SK-N-MC (cell line): ENCODE data around the gene CHD3.
A peak's percentile ranks its signal among the peaks of the same experiment; 100 is the strongest.

Source experiments
- DNase-seq: peaks from one replicate; pipeline ENCODE4 v3.0.0-alpha.2; 2011; ENCODE audit warnings: low read depth, low spot score
- H3K27ac ChIP-seq: fragments of 200-600 bp; sonication (generic); 2 replicates; pipeline ENCODE4 v1.5.1; 2016; ENCODE audit warnings: mixed run types
- H3K36me3 ChIP-seq: fragments of 200-600 bp; sonication (generic); 2 replicates; pipeline ENCODE4 v1.6.1; 2017; ENCODE audit warnings: antibody characterized with exemption, low read length, mixed read lengths; ENCODE audit not compliant: insufficient read depth
- H3K4me3 ChIP-seq: fragments of 200-600 bp; sonication (generic); 2 replicates; pipeline ENCODE4 v1.5.1; 2016
- H3K9ac ChIP-seq: fragments of 200-600 bp; sonication (generic); 2 replicates; pipeline ENCODE4 v1.8.0; 2017; ENCODE audit warnings: mixed run types, mixed read lengths; ENCODE audit not compliant: insufficient read length
- H3K9me3 ChIP-seq: fragments of 200-600 bp; sonication (generic); 2 replicates; pipeline ENCODE4 v1.6.1; 2017; ENCODE audit warnings: low read depth, mild to moderate bottlenecking, antibody characterized with exemption, low read length, moderate library complexity, mixed read lengths
- EZH2 ChIP-seq: fragments of 200-600 bp; sonication (generic); IDR thresholded peaks from one replicate; pipeline ENCODE4 v1.6.1; 2017; ENCODE audit warnings: antibody characterized with exemption
- FOXP2 ChIP-seq: optimal IDR thresholded peaks from 2 replicates; pipeline ENCODE3; 2011; ENCODE audit warnings: mild to moderate bottlenecking, moderate library complexity; ENCODE audit not compliant: insufficient read depth; ENCODE audit errors: extremely low read length, control extremely low read depth
- POLR2AphosphoS5 ChIP-seq: IDR thresholded peaks from 2 replicates; pipeline ENCODE4 v1.6.1; 2012; ENCODE audit warnings: mild to moderate bottlenecking, low read depth, low read length, borderline replicate concordance

The CHD3 gene

GRCh38 chr17:7888184-7888920 lies at the start of gene CHD3:
CHD3 (plus strand) TSS chr17:7888789; CDS start chr17:7889001, 212 bp downstream.
- Histone ChIP-seq H3K36me3 (peaks cover 37% of the 10 kb centered on the region), H3K4me3 (peak within 1 kb of the TSS; percentile 88), H3K9ac (peak within 1 kb of the TSS; percentile 84), H3K9me3 (no peaks in the 10 kb centered on the region), H3K27ac (peak within 1 kb of the TSS; percentile 95)
- no peak for DNase-seq
- TF ChIP-seq POLR2AphosphoS5 (no peak), FOXP2 (no peak)

DNA sequence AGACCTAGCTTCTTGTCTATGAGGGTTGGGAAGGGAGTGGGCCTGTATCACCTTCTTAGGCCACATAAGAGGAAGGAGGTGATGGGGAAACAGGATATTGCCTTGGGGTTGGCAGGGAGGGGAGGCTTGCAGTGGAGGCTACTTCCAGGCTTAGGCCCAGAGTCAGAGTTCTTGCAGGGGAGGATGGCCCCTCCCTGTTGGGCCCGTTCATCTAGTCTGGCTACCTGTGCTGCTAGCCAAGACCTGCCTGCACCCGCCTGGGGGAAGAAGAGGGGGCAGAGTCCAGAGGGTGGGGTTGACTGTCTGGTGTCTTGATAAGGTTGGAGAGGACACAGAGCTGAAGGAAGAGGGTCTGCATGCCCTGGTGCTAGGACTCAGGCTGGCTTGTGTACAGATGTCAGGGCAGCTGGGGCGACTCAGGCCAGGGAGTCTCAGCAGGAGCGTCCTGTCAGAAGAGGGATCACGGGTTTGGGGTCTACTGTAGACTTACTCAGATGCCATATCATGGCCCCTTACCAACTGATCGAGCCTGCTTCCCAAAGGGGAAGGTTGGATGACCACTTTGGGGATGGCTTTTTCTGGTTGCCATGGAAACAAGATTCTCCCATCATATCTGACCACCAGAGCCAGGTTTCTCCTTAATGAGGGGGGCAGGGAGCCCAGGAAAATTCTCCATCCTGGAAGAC lies 49.3 kb upstream of the CHD3 start:
- TF ChIP-seq EZH2 (no peak), POLR2AphosphoS5 (no peak), FOXP2 (no peak)
- Histone ChIP-seq H3K4me3 (peak overlapping the region; percentile 87), H3K27ac (peak overlapping the region; percentile 92), H3K9me3 (no peaks in the 10 kb centered on the region), H3K9ac (peak overlapping the region; percentile 56), H3K36me3 (peaks cover 15% of the 10 kb centered on the region; the same call in 1 of the 2 replicates)
- DNase-seq, result no peak

GRCh38 chr17:7839876-7840261 lies 48.7 kb upstream of the CHD3 start:
- H3K9ac ChIP-seq, result peak overlapping the region; percentile 24
- no peak for DNase-seq
- no peaks in the 10 kb centered on the region for H3K9me3 ChIP-seq
- H3K27ac ChIP-seq, result peak overlapping the region; percentile 92
- TF ChIP-seq FOXP2 (no peak), EZH2 (no peak), POLR2AphosphoS5 (no peak)
- peak overlapping the region; percentile 87 for H3K4me3 ChIP-seq
- peaks cover 16% of the 10 kb centered on the region; the same call in 1 of the 2 replicates for H3K36me3 ChIP-seq

- no peak for DNase-seq
- Histone ChIP-seq H3K9me3 (no peaks in the 10 kb centered on the region), H3K36me3 (peaks cover 21% of the 10 kb centered on the region; the same call in 1 of the 2 replicates), H3K9ac (peak overlapping the region; percentile 24), H3K4me3 (peak overlapping the region; percentile 87), H3K27ac (peak overlapping the region; percentile 92)
- TF ChIP-seq POLR2AphosphoS5 (no peak), EZH2 (no peak), FOXP2 (no peak)
Measured at GRCh38 chr17:7840441-7840840, 48.1 kb upstream of the CHD3 start.

GRCh38 chr17:7840875-7841274 lies 47.7 kb upstream of the CHD3 start:
- no peak for DNase-seq
- peak overlapping the region; percentile 87 for H3K4me3 ChIP-seq

GRCh38 chr17:7841396-7841914 lies 47.1 kb upstream of the CHD3 start:
- Histone ChIP-seq H3K4me3 (peak overlapping the region; percentile 87), H3K9ac (peak overlapping the region; percentile 92), H3K27ac (peak overlapping the region; percentile 92), H3K36me3 (peaks cover 30% of the 10 kb centered on the region), H3K9me3 (no peaks in the 10 kb centered on the region)
- TF ChIP-seq FOXP2 (no peak), POLR2AphosphoS5 (no peak), EZH2 (no peak)
- no peak for DNase-seq

More at GRCh38 chr17:7840875-7841274, 47.7 kb upstream of the CHD3 start:
- peaks cover 25% of the 10 kb centered on the region; the same call in 1 of the 2 replicates for H3K36me3 ChIP-seq
- peak overlapping the region; percentile 92 for H3K9ac ChIP-seq
- H3K9me3 ChIP-seq, result no peaks in the 10 kb centered on the region
- peak overlapping the region; percentile 92 for H3K27ac ChIP-seq
- TF ChIP-seq FOXP2, result no peak
- TF ChIP-seq EZH2, result no peak
- no peak for TF ChIP-seq POLR2AphosphoS5

- DNase-seq, result no peak
- H3K9me3 ChIP-seq, result no peaks in the 10 kb centered on the region
- H3K27ac ChIP-seq, result peak overlapping the region; percentile 92
- H3K4me3 ChIP-seq, result peak overlapping the region; percentile 87
- TF ChIP-seq POLR2AphosphoS5 (peak; percentile 43), EZH2 (no peak)
- peaks cover 35% of the 10 kb centered on the region for H3K36me3 ChIP-seq
- H3K9ac ChIP-seq, result peak overlapping the region; percentile 92
Measured at GRCh38 chr17:7841915-7842379, 46.6 kb upstream of the CHD3 start.

GRCh38 chr17:7842380-7843256 lies 46.0 kb upstream of the CHD3 start:
- TF ChIP-seq EZH2, result no peak
- TF ChIP-seq FOXP2, result no peak
- peak; percentile 22; the same call in 1 of the 2 replicates for TF ChIP-seq POLR2AphosphoS5
- Histone ChIP-seq H3K9me3 (no peaks in the 10 kb centered on the region), H3K4me3 (peak overlapping the region; percentile 87), H3K9ac (peak overlapping the region; percentile 92), H3K36me3 (peaks cover 40% of the 10 kb centered on the region), H3K27ac (peak overlapping the region; percentile 92)
- no peak for DNase-seq
